C4-2B (cell line): ENCODE measurements around the gene DFFA.

Source experiments
- H3K27ac ChIP-seq: fragments of 450-650 bp; 2 replicates; pipeline ENCODE4 v1.5.1; 2017
- ZFX ChIP-seq: fragments of 450-650 bp; IDR thresholded peaks from 2 replicates; pipeline ENCODE4 v1.6.1; 2017
- TF ChIP-seq, protein P1 (sequence below): fragments of 450-650 bp; conservative IDR thresholded peaks from 2 replicates; pipeline ENCODE4 v1.5.1; 2017; ENCODE audit warnings: mild to moderate bottlenecking

The DFFA gene

GRCh38 chr1:10490286-10490970, 18.1 kb upstream of the DFFA start:
- no peak for TF ChIP-seq ZFX
- TF ChIP-seq, protein P1, sequence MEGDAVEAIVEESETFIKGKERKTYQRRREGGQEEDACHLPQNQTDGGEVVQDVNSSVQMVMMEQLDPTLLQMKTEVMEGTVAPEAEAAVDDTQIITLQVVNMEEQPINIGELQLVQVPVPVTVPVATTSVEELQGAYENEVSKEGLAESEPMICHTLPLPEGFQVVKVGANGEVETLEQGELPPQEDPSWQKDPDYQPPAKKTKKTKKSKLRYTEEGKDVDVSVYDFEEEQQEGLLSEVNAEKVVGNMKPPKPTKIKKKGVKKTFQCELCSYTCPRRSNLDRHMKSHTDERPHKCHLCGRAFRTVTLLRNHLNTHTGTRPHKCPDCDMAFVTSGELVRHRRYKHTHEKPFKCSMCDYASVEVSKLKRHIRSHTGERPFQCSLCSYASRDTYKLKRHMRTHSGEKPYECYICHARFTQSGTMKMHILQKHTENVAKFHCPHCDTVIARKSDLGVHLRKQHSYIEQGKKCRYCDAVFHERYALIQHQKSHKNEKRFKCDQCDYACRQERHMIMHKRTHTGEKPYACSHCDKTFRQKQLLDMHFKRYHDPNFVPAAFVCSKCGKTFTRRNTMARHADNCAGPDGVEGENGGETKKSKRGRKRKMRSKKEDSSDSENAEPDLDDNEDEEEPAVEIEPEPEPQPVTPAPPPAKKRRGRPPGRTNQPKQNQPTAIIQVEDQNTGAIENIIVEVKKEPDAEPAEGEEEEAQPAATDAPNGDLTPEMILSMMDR: no peak
- H3K27ac ChIP-seq: no peak overlapping the region

GRCh38 chr1:10489291-10490055, 17.1 kb upstream of the DFFA start:
- TF ChIP-seq ZFX: no peak
- TF ChIP-seq, protein P1: no peak

DNA sequence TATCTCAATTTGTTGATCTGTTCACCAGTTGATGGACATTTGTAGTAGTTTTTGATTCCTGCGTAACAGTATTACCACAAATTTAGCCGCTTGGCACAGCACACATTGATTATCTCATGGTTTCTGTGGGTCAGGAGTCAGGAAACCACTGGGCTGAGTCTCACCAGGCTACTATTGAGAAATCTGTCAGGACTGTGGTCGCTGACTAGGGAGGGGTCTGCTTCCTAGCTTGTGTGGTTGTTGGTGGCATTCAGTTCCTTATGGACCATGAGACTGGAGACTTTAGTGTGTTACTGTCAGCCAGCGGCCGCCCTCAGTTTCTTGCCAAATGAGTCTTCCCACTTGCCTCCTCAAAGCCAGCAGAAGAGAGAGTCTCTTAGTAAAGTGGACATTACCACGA, 12.2 kb upstream of the DFFA start:
- no peak for TF ChIP-seq ZFX
- TF ChIP-seq, protein P1: no peak
- H3K27ac ChIP-seq: no peak overlapping the region

More at GRCh38 chr1:10489291-10490055, 17.1 kb upstream of the DFFA start:
- H3K27ac ChIP-seq: no peak overlapping the region

DNA sequence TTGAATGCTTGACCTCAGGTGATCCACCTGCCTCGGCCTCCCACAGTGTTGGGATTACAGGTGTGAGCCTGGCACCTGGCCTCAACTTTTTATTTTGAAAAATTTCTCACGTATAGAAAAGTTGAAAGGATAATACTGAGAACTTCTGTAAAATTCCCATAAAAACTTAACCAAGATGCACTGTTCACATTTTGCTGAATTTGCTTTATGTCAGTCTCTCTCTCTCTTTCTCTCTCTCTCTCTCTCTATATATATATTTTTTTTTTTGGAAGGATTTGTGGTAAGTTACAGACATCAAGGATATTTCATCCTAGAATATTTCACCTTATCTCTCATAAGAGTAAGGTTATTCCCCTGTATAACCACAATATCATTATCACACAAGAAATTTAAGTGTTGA, 8.3 kb upstream of the DFFA start:
- H3K27ac ChIP-seq: no peak overlapping the region
- TF ChIP-seq, protein P1: no peak
- TF ChIP-seq ZFX: no peak

DNA sequence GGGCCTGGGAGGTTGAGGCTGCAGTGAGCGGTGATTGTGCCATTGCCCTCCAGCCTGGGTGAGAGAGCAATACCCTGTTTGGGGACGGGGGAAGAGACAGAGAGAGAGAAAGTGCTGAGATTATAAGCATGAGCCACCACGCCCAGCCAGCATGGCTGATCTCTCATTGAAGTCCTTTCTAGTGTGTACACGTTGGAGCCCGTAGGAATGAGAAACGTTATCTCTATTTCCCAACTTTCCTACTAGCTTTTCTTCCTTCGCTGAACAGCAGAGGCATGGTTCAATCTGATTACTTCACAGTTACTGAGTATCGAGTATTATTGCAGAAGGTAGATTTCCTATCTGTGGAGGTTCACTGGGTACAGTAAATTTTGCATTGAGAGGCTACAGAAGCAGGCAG, 7.0 kb upstream of the DFFA start:
- TF ChIP-seq, protein P1: no peak
- TF ChIP-seq ZFX: no peak
- H3K27ac ChIP-seq: no peak overlapping the region

DNA sequence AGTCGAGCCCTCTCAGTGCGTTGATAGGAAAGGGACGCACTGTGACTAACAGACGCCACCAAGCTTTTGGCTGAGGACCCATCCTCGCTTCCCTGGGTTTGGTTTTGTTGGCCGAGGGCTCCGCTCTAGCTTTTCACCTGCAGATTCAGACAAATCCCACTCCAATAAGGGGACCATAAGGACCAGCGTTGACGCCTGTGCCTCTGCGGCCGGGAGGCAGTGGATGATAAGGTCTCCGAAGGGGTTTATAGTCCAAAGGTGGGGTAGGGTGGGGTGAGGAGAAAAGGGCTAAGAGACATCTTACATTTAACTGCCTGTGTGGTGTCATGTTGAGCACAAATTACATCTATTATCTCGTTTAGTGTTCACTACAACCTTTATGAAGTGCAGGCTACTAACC, 3.2 kb upstream of the DFFA start:
- TF ChIP-seq, protein P1: no peak
- no peak for TF ChIP-seq ZFX
- peak overlapping the region; percentile 77 for H3K27ac ChIP-seq
